ENCODE measurements around the gene CLUH. TPM values are rescaled to one million over a fixed set of nuclear protein-coding genes. Genes with fewer than 3 reads are reported as not detected.

Gene CLUH
- total and polyA plus RNA-seq, 5 donors from 2014 or later, result 3.4 to 43.1 (median 4.5) TPM

Other genes starting within 250 kb of the CLUH start
- 39.2 TPM for gene METTL16, start 199.9 kb downstream of the CLUH start, total RNA-seq
- gene METTL16, start 199.9 kb downstream of the CLUH start, polyA plus RNA-seq, result 10 to 100 TPM; 12.9 to 18.1 (median 16.3) TPM
- gene PAFAH1B1, start 118.1 kb downstream of the CLUH start, total RNA-seq, result 174 TPM
- gene PAFAH1B1, start 118.1 kb downstream of the CLUH start, polyA plus RNA-seq, result 10 to 100 TPM; 20.6 to 39.7 (median 27.3) TPM
- 0.12 TPM for gene CCDC92B, start 37.9 kb upstream of the CLUH start, total RNA-seq
- gene CCDC92B, start 37.9 kb upstream of the CLUH start, polyA plus RNA-seq, result not detected
- 87.6 TPM for gene RAP1GAP2, start 84.7 kb upstream of the CLUH start, total RNA-seq
- 1 to 10 TPM; 2.7 to 5.8 (median 4.8) TPM for gene RAP1GAP2, start 84.7 kb upstream of the CLUH start, polyA plus RNA-seq